Hematopoietic multipotent progenitor cell treated with erythropoietin and hydrocortisone succinate and interleukin-3 and kit ligand, for 4 days (in vitro differentiated cells): ENCODE results near the gene MBNL3.

Experiments
- DNase-seq: peaks from one replicate; pipeline ENCODE4 v3.0.0-alpha.2; 2015

The MBNL3 gene, protein sequence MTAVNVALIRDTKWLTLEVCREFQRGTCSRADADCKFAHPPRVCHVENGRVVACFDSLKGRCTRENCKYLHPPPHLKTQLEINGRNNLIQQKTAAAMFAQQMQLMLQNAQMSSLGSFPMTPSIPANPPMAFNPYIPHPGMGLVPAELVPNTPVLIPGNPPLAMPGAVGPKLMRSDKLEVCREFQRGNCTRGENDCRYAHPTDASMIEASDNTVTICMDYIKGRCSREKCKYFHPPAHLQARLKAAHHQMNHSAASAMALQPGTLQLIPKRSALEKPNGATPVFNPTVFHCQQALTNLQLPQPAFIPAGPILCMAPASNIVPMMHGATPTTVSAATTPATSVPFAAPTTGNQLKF

DNA sequence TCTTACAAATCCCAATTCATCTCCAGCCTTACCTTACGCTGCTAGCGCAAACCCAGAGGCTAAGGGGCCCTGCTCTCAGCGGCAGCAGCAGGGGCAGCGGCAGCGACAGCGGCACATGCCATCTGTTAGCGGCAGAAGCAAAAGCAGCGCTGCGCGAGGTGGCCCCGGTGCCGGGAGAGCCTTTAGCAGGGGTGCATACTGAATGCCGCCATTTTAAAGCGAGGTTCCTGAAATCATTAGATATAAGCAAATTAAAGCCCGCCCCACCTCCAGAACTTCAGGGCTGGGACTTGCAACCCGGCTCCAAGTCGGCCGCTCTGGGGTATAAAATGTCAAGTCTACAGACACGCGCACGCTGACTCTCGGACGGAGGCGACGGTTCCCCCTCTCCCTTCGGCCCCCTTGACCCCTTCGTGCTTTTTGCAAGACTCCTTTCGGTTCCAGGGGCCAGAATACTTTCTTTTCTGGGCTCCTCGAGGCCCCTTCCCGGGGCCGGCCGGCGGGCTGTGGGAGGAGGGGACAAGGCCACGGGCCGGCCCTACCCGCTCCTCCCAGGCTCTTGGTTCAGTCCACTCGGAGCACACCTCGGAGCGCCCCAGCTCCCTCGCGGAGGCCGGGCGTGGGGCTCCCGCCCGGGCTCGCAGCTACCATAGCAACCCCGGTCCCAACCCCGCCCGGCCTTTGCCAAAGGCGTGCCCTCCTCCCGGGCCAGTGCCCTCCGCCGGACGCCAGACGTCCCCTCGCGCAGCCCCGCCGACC lies at the start of gene MBNL3:
TSS of gene MBNL3 (minus strand) at position 220 of the 759 bp plus-strand sequence. CDS start 49,427 bp downstream, outside the sequence.
- DNase-seq = peak; percentile 89

DNA sequence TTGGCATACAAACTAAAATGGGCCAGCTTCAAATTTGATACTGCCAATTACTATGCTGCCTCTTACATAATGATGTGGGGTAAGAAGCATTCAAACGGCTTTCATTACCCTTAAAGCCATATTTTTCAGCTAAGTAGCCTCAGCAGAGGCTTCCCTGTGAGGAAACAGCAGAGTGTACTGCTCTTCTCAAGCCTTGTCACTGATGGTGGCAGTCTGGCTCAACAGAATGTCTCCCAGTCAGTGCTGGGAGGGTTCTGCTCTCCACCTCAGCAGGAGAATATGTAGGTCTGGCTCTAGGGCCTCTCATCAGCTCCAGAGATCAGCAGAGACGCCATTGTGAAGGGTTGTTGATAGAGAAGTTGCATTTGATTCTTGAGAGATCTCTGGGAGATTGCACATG lies 44.6 kb upstream of the MBNL3 start:
- DNase-seq = no peak

DNA sequence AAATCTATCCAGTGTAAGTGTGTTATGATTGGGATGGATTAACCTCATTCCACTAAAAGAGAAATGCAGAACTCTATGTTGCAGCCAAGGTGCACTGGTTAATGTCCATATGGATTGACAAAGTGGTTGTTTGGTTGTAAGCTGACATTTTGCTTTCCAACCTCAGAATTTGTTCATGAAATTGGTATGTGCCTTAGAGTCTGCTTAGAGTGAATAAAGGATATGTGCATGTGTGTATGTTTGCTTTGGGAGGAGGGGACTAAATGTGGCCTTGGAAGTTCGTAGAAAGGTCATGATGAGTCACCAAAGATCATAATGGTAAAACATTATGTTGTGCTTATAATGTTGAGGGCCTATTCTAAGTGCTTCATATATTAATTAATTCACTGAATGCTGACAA lies 44.1 kb upstream of the MBNL3 start:
- DNase-seq = no peak

DNA sequence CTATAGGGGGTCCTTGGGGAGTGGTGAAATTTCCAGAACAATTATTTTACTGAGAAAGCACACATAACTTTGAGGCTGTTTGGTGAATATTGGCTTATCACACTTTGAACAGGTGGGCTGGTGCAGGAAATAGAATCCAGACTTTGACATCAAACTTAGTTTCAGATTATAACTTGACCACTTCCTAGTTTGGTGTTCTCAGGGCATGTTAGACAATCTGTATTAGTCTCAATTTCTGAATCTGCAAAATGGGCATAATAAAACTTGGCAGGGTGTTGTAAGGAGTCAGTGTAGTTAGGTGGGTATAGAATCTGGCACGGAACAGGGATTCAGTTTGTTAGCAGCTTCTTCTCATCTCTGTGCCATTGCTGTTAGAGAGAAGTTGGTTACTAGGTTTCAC lies 43.3 kb upstream of the MBNL3 start:
- DNase-seq = peak; percentile 1

DNA sequence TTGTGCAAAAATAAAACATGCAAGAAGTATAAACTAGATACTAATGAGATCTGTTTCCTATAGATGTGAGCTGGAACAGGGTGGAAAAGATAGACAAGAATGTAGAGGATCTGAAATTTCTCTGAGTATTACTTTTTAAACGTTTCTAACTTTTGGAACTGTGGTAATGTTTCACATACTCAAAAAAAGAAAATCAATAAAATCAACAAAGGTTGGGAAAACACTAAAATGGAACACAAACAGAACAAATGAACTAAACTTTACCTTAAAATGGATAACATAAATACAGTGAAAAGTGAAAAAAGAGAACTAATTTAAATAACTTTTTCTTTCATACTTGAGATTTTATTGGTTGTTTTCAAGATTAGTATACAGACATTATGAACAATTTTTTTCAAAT lies 32.0 kb upstream of the MBNL3 start:
- no peak for DNase-seq

DNA sequence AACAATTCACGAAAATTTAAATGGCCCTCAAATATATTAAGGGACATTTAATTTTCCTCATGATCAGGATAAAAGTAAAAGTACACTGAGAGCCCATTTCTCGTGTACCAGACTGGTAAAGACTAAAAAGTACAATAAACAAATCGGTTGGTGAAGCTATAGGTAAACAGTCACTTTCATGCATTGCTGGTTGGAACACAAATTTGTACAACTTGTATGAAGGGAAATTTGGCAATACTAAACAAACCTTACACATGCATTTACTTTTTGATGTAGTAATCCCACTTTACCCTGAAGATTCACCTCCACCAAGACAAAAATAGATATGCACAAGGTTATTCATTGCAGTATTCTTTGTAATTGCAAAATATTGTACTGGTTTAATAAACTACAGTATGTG lies 31.4 kb upstream of the MBNL3 start:
- DNase-seq = no peak

DNA sequence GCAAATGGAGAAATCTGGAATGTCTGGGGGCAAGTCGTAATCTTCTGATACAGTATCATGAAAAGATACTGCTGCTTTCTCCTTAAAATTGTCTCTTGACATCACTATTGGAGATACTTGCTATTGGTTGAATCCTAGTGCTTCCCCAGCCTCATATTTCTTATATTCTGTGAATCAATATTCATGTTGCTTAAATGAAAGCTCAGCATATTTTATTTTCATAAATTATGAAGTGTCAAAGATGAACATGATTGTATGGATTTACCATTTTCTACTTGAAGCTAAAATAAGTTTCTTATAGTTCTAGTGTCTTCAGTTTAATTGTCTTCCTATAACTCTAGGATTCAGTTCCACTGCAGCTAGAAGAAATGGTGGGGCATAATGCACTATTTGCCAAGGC lies 29.6 kb upstream of the MBNL3 start:
- DNase-seq = no peak

DNA sequence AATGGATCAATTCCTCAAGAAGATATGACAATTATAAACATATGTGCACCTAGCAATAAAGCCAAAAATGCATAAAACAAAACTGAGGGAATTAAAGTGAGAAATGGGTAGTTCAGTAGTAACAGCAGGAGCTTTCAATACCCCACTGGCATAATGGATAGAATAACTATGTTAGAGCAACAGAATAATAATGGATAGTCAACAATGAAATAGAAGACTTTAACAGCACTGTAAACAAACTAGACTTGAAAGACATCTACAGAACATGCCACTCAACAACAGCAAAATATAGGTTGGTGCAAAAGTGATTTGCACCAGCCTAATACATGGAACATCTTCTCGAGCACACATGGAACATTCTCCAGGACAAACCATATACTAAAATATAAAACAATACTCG lies 20.0 kb upstream of the MBNL3 start:
- DNase-seq = no peak

DNA sequence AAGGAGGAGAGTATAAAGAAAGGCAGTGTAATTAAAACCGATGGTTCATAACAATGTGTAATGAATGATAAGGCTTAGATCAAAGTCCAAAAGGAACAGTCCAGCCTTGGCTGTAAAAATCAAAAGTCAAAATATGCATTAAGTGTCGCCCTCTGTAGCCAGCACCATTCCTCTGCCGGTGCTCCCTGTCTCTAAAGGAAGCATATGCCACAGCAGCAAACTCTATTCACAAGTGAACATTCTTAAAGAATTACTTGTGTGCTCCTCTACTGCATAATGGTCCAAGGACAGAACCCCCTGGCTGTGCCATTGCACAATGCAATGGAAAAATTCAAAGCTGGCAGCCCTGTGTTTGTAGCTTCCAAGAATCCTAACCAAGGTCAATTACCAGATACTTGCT lies 16.3 kb upstream of the MBNL3 start:
- DNase-seq = no peak

DNA sequence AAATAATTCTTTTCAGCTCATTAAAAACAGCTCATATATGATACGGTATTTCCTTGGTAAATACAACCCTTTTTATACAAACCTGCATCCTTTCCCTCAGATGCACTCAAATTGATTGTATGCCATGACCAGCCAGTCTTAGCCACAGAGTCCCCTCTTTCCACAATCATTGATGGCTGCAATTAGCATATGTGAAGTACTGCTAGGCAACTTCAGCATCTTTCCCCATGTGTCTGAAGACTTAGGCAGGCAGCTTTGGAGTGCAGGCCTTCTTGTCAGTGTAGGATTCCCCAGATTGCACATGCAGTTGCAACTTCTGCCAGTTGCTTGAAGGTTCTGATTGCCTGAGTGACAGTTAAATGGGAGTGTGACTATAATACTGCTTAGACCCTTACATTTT lies 15.6 kb upstream of the MBNL3 start:
- DNase-seq = no peak

DNA sequence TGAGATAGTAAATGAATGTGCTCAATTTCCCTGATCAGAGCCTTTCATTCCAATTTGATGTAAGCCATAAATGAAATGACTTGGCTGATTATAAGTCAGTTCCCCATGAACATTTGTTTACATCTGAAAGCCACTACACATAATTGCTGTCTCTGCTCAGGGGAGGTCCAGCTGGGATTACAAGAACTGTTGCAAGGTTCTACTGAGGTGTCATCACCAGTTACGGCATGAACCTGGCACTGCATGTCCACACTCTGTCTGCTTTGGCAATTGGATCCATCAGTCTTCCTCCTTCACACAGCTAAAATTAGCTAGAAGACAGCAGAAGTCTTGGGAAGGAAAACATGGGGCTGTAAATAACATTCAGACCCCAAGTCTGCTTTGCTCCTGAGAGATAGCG lies 12.8 kb upstream of the MBNL3 start:
- DNase-seq = no peak

DNA sequence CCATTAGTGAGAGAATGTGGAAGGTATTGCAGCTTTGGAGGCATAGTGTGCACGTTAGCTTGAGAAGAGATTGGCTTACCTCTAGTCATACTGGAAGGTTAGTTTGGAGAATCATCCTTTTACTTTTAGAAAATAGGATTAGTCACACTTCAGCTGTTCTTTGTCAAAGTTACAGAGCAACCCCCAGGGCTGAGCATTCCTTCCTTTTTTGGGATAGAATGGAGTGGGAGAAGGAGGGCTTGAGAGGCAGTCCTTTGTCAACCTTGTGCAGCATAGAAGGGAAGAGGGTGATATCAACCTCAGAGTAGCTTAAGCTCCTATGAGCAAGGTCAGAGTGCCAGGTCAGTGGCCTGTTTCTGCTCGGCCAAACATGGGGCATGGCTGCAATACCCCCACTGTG lies 8.6 kb upstream of the MBNL3 start:
- no peak for DNase-seq

DNA sequence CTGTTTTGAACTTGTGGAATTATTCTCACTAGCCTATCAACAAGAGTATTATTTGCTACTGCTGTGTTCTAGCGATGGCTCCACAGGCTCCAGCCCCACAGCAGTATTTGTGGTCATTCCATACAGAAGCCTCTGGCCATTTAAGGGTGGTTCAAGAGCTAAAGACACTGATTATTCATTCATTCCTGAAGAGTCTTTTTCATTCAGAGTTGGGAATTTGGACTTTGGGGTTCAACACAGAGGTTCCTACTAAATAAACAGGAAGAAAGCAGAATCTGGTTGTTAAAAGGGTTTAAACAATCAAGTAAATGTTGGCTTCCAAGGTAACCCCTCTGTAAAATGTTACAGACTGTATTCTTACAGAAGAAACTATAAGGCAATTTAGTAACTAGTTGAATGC lies 4.3 kb upstream of the MBNL3 start:
- DNase-seq = no peak

DNA sequence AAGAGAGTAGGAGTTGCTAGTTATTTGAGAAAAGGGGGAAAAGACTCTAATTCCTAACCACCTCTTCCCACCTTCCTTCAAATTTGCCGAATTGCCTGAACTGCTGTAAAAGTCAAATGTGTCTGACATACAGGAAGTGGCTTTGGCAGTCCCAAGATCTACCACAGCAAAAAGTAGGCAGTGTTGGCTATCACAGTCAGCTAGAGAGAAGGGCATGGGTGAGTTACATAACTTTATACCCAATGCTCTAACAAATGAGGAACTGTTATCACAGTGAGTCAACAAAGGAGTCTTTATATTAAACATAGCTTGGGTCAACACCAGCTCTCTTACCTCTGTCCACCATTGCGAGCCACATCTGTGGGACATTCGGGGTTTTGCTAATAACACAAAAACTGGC lies 2.4 kb upstream of the MBNL3 start:
- peak; percentile 90 for DNase-seq

DNA sequence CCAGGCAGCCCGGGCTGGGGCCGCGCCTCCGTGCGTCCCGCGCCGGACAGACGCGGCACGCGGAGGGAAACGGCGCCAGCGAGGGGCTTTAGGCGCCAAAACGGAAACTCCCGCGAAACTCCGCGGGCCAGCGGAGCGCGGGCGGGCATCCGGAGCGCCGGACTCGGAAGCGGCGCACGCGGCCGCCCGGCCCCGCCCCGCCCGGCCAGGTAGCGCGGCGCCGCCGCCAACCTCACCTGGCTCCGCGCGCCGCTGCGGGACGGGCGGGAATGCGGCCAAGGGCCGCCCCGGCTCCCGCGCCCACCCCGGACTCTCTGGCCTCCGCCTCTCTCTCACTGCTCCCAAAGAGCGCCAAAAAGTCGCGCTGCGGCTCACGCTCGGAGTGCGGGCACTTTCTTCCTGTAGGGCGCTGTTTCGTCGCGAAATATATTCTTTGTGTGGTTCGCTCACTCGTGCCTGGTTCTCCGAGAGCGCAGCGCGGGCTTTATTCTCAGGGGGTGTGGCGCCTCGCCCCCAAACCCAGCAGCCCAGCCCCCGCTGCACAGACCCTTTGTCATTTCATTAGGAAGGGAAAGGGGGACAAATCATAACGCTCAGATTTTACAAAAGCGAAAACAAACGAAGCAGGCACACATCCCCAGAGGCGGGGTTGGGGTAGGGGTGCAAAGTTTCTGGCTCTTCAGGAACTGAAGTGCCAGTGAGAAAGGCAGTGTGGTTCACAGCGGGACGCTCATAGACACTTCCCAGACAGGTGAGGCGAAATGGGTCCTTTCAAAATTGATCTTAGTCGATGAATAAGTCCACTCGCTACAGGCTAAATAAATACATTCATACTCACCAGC lies 961 bp upstream of the MBNL3 start:
- peak; percentile 77 for DNase-seq

DNA sequence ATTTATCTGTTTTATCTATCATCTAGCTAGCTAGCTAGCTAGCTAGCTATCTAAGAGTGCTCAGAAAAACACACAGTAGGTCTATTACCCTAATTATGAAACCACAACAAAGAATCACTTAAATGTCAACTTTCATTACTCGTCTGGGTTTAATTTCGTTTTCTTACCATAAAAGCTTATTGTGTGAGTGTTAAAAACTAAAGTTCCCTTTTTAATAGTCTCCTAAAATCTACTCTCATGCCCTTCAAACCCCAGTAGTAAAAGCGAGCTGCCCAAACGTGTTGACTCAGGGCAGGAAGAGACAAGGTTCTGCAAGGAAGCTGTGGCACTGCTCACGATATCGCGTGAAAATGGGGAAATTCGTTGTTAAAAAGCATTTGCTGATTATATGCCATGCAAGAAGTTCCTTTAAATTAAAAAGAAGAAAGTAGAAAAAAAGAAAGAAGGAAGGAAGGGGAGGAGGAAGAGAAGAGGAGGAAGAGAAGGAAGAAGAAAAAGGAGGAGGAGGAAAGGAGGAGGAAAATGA lies 595 bp downstream of the MBNL3 start:
- DNase-seq = peak; percentile 80

DNA sequence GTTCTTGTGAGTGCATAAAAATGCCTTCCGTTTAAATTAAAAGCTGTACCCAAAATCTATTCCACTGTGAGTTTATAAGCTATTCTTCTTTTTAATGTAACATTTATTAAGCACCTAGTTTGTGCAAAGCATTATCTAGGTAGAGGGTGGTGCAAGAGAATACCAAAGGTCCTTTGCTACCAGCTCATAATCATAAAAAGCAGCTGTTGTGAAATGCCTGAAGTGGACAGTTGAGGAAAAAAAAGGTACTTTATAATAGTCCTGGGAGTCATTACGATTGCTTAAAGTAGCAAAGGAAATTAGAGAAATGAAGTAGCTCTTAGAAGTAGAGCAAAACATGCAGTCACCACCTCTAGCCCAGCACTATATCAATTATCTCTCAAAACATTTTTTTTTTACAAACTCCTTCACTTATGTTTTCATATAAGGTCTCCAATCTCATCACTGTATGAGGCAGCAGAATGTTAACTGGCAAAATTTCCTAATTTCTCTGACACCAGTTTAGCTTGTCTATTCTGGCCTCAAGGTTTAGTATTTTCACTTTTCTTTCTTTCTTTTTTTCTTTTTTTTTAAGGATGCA lies 2.1 kb downstream of the MBNL3 start:
- no peak for DNase-seq

DNA sequence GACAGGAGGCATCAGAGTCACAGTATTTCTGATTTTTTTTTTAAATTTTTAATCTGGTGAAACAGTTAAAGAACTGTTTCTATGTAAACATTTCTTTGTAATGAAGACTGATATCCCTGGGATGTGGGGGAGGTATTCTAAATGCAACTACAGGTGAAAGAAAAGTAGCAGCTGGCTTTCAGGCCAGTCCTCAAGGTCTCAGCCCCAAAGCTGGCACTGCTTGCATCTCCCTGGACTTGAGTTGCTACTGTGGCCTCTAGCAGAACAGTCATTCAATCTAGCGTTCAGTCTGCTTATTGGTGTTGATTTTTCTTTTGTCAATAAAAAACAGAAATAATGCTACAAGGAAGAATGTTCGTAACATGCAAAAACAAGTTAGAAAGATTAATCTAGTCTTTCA lies 4.9 kb downstream of the MBNL3 start:
- DNase-seq = no peak

DNA sequence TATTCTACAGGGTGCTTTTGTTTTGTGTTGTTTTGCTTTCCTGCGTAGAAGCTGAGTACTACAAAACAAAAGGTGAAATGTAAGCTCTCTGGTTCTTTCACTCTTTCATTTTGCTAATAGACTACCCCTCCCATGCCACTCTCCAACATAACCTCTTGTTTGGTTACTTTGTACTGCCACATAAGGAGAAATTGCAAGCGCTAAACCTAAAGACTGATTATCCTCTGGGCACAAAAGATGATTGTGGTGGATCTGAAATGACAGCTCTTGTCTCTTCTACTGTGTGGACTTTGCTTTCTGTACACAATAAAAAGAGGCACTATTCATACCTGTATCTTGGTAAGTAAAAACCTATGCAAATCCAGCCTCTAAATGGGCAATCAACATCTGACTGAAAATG lies 5.3 kb downstream of the MBNL3 start:
- DNase-seq = no peak

DNA sequence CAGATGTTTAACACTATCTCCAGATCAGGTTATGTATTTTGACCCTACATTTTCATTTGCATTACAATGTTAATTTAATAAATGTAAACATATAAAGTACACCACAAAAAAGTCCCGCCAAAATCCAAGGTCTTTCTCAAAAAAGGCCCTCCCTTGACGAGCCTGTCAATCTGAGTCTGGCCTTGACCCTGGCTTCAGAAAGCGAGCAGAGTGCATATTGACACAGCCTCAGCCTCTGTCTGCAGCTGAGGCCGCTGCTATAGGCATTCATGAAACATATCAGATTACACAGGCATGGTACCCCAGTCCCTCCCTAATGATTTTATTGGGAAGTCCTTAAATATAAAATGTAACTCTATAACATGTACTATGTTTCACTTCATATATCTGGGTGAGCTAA lies 6.2 kb downstream of the MBNL3 start:
- no peak for DNase-seq

DNA sequence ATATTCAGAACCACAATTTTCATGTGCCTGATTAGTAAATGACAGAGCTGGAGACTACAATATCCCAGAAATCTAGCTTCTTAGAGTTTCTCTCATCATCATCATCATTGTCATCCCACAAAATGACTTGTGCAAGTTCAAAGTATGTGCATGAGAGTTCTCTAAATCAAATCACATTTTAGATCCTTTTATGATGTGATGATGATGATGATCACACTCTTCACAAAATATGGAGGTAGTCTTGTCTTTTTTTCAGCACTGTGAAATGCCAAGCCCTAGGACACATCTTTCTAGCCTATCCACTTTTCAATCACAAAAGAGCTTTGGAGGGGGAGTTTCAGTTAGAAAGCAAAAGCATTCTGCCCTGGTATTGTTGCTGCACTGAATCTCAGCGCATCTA lies 7.4 kb downstream of the MBNL3 start:
- DNase-seq = no peak

DNA sequence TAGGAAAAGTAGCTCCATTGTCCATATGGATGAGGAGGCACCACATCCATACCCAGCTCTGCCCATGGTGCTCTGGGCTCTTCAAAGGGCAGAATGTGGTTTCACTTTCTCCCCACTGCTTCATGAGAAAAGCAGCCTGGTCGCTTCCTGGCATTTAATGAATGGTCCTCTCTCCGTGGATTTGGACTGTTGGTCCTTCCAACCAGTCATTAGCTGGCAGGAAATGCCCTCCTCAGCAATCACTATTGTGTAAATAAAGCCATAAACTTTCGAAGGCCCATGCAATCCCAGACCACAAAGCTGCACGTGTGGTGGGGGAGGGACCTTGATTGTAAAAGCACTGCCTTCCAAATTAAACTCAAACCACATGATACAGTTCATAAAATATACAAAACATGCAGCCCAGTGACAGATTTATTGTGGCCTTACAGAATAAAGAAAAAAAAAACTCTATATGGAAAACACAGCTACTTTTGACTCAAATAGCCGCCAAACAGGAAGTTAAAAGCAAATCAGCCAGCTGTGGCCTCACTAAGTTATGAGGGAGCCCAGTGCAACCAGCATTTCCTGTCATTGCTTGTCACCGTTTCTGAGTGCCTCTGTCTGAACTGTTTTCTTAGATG lies 8.1 kb downstream of the MBNL3 start:
- peak; percentile 80 for DNase-seq
